B cell (primary cell): Measurements from ENCODE around the gene PRKAB1. TPM values are rescaled to one million over a fixed set of nuclear protein-coding genes. Genes with fewer than 3 reads are reported as not detected.

Source experiments
- ATAC-seq: fragments of 200-7000 bp; cut with Tn5 transposase; one replicate; pipeline ENCODE4 v1.10.0; 2021; ENCODE audit warnings: low read depth, mild to moderate bottlenecking, moderate number of reproducible peaks, moderate library complexity
- CTCF ChIA-PET: fragments of 350-600 bp; sonication (Branson Sonifier 250); formaldehyde crosslinking; loops from one replicate; lab custom pipeline; 2021; ENCODE audit warnings: antibody characterized with exemption, inconsistent platforms; lab: Charles Lee
- POLR2A ChIA-PET: fragments of 350-600 bp; sonication (Branson Sonifier 250); formaldehyde crosslinking; loops from one replicate; lab custom pipeline; 2021; ENCODE audit warnings: antibody characterized with exemption; lab: Charles Lee
- DNase-seq: peaks from one replicate; pipeline ENCODE4 v3.0.0; 2013
- H2AFZ ChIP-seq: 2 replicates; pipeline ENCODE4 v1.6.1; 2012; ENCODE audit warnings: mild to moderate bottlenecking, low read depth, low read length; ENCODE audit not compliant: insufficient read depth, poor library complexity, severe bottlenecking
- H3K27ac ChIP-seq, 2 donors: 1 replicate in 1 of 2; 2 replicates in 1 of 2; pipeline ENCODE4 v1.5.1; 2012 to 2013; ENCODE audit warnings: low read length in 2 of 2, mild to moderate bottlenecking in 2 of 2, moderate library complexity in 1 of 2
- H3K27me3 ChIP-seq, 4 experiments: fragments of 200-600 bp in 1 of 4; sonication (generic) in 1 of 4; replicated peaks in 1 of 4; 1 replicate in 2 of 4; 2 replicates in 2 of 4; pipeline versions ENCODE4 v1.6.1 to v1.7.0; 2013 to 2016; ENCODE audit warnings: low read length in 3 of 4, mild to moderate bottlenecking in 2 of 4, mixed read lengths in 1 of 4, moderate library complexity in 1 of 4; ENCODE audit not compliant: insufficient read depth in 4 of 4, control insufficient read depth in 3 of 4; ENCODE audit errors: control extremely low read depth in 1 of 4
- H3K36me3 ChIP-seq, 2 experiments: replicated peaks in 1 of 2; 1 replicate in 1 of 2; 2 replicates in 1 of 2; pipeline versions ENCODE4 v1.6.1 to v1.7.1; 2013; ENCODE audit warnings: low read length in 1 of 2; ENCODE audit not compliant: insufficient read depth in 2 of 2, control insufficient read depth in 1 of 2; ENCODE audit errors: control extremely low read depth in 1 of 2, extremely low read depth in 1 of 2
- H3K4me1 ChIP-seq, 2 donors: fragments of 200-600 bp in 1 of 2; sonication (generic) in 1 of 2; 1 replicate in 1 of 2; 2 replicates in 1 of 2; pipeline versions ENCODE4 v1.5.1 to v1.6.1; 2013 to 2017; ENCODE audit warnings: low read length in 2 of 2; ENCODE audit not compliant: control insufficient read depth in 2 of 2, insufficient read depth in 2 of 2
- H3K4me2 ChIP-seq: replicated peaks from 2 replicates; pipeline ENCODE3; 2012; ENCODE audit warnings: mild to moderate bottlenecking, low read depth, low read length; ENCODE audit not compliant: poor library complexity, severe bottlenecking
- H3K4me3 ChIP-seq, 5 experiments: fragments of 200-600 bp in 1 of 5; sonication (generic) in 1 of 5; 1 replicate in 3 of 5; 2 replicates in 2 of 5; pipeline versions ENCODE4 v1.5.1 to v1.7.0; 2011 to 2016; ENCODE audit warnings: low read length in 4 of 5, mild to moderate bottlenecking in 4 of 5, low read depth in 2 of 5, control low read depth in 1 of 5, moderate library complexity in 1 of 5; ENCODE audit not compliant: insufficient read depth in 1 of 5; ENCODE audit errors: control extremely low read depth in 1 of 5, extremely low read depth in 1 of 5
- H3K79me2 ChIP-seq: fragments of 200-600 bp; sonication (generic); one replicate; pipeline ENCODE4 v1.6.0; 2016; ENCODE audit warnings: low read length; ENCODE audit not compliant: control insufficient read depth, insufficient read depth
- H3K9ac ChIP-seq: fragments of 200-600 bp; sonication (generic); 2 replicates; pipeline ENCODE4 v1.6.1; 2017; ENCODE audit warnings: mild to moderate bottlenecking, low read length, moderate library complexity
- H3K9me3 ChIP-seq, 3 donors: one replicate each; pipeline versions ENCODE4 v1.6.1 to v1.7.1; 2013; ENCODE audit warnings: low read length in 2 of 3; ENCODE audit not compliant: control insufficient read depth in 2 of 3, insufficient read depth in 1 of 3; ENCODE audit errors: control extremely low read depth in 1 of 3
- H4K20me1 ChIP-seq: 2 replicates; pipeline ENCODE4 v1.6.0; 2012; ENCODE audit warnings: mild to moderate bottlenecking, low read length; ENCODE audit not compliant: insufficient read depth, control insufficient read depth, poor library complexity, severe bottlenecking
- H3K27ac Mint-ChIP-seq: one replicate; pipeline ENCODE4 v1.8.0; 2021; ENCODE audit warnings: mixed read lengths
- H3K27me3 Mint-ChIP-seq: one replicate; pipeline ENCODE4 v1.8.0; 2021; ENCODE audit warnings: mixed read lengths
- H3K4me1 Mint-ChIP-seq: one replicate; pipeline ENCODE4 v1.8.0; 2021; ENCODE audit warnings: mixed read lengths
- H3K4me3 Mint-ChIP-seq: one replicate; pipeline ENCODE4 v1.8.0; 2021; ENCODE audit warnings: mixed read lengths
- H3K9me3 Mint-ChIP-seq: one replicate; pipeline ENCODE4 v1.8.0; 2022; ENCODE audit warnings: mixed read lengths; ENCODE audit not compliant: insufficient read depth
- CTCF ChIP-seq: fragments of 200-600 bp; IDR thresholded peaks from one replicate; pipeline ENCODE4 v1.8.0; 2022; ENCODE audit warnings: antibody characterized with exemption, mild to moderate bottlenecking
- EZH2 ChIP-seq: IDR thresholded peaks from 2 replicates; pipeline ENCODE4 v1.6.1; 2012; ENCODE audit warnings: borderline replicate concordance, low read depth, mild to moderate bottlenecking, moderate library complexity, low read length; ENCODE audit not compliant: insufficient read depth, poor library complexity, severe bottlenecking
- WGBS: methylation state at CpG from one replicate; pipeline ENCODE4 v1.1.5; 2013; ENCODE audit warnings: missing lambda C conversion rate; ENCODE audit not compliant: insufficient coverage; 5-methylcytosine and 5-hydroxymethylcytosine counted together
- intact Hi-C: fragments of 100-400 bp; cut with micrococcal nuclease; formaldehyde crosslinking; loops from one replicate; pipeline ENCODE4 v1.10.0; 2022
- polyA plus RNA-seq: library from polyadenylated mRNA; depleted of rRNA; stranded (reverse); fragments of >200 nt; gene quantifications from 2 replicates; pipeline ENCODE4 v1.2.3, GENCODE V29; 2012
- total RNA-seq, 2 donors: library from RNA; stranded (reverse); fragments of 120-200 nt in 1 of 2; gene quantifications; 1 replicate in 1 of 2; 2 replicates in 1 of 2; pipeline versions ENCODE4 v1.2.3 to v1.2.4, GENCODE V29; 2013 to 2022

Gene PRKAB1
- total and polyA plus RNA-seq, 2 donors (not counting 1 experiment from before 2014, with no cell fraction given) = 36.4 to 56.4 TPM

- peaks cover 23 to 30% of the 10 kb centered on the region in 2 donors for H3K4me1 ChIP-seq
- peaks cover 10% of the 10 kb centered on the region for H3K79me2 ChIP-seq
- H4K20me1 ChIP-seq = no peaks in the 10 kb centered on the region
- no peaks in the 10 kb centered on the region for H3K27me3 ChIP-seq
- no peak overlapping the region for H3K4me3 ChIP-seq
- intact Hi-C loops = no loop called here
- ChIA-PET CTCF (no interaction called here), POLR2A (no interaction called here)
- Mint-ChIP-seq H3K27ac (peak overlapping the region; percentile 17), H3K4me3 (peak overlapping the region; percentile 36), H3K9me3 (no peaks in the 10 kb centered on the region), H3K4me1 (peaks cover 61% of the 10 kb centered on the region), H3K27me3 (no peaks in the 10 kb centered on the region)
- no peak overlapping the region for H3K4me2 ChIP-seq
- peak overlapping the region in 1 of 2 donors; percentile 16 for H3K27ac ChIP-seq
- no peaks in the 10 kb centered on the region for H3K9me3 ChIP-seq
- TF ChIP-seq EZH2 = no peak
- TF ChIP-seq CTCF = no peak
- ATAC-seq = no peak
- peaks cover 16 to 54% of the 10 kb centered on the region in 2 experiments for H3K36me3 ChIP-seq
- no peak overlapping the region for H2AFZ ChIP-seq
- WGBS = 88% methylated on average over 1 of the region's 3 CpGs
- no peak overlapping the region for H3K9ac ChIP-seq
- no peak for DNase-seq
These were observed 3.1 kb downstream of the PRKAB1 start for GRCh38 chr12:119671070-119671469.

DNA sequence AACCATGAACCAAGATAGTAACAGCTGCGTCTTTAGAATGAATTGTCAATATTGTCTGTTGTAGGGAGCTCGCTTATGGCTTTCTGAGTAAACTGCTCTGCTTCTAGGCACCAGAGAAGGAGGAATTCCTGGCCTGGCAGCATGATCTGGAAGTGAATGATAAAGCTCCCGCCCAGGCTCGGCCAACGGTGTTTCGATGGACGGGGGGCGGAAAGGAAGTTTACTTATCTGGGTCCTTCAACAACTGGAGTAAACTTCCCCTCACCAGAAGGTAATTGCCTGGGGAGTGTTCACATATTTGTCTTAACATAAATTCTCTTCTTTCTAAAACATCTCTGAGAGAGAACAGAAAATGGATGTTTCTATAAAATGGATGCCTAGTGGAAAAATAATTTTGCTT is 4.3 kb downstream of the PRKAB1 start:
- Histone ChIP-seq H3K9ac (no peak overlapping the region), H2AFZ (no peak overlapping the region), H3K9me3 (no peaks in the 10 kb centered on the region), H3K4me2 (no peak overlapping the region), H3K27ac (no peak overlapping the region), H3K79me2 (peaks cover 8% of the 10 kb centered on the region), H3K4me3 (no peak overlapping the region), H3K27me3 (no peaks in the 10 kb centered on the region), H3K36me3 (peaks cover 17 to 65% of the 10 kb centered on the region in 2 experiments), H4K20me1 (no peaks in the 10 kb centered on the region), H3K4me1 (peaks cover 12 to 20% of the 10 kb centered on the region in 2 donors)
- H3K27ac Mint-ChIP-seq = no peak overlapping the region
- no peak overlapping the region for H3K4me3 Mint-ChIP-seq
- no peaks in the 10 kb centered on the region for H3K27me3 Mint-ChIP-seq
- TF ChIP-seq CTCF (no peak), EZH2 (no peak)
- POLR2A ChIA-PET = no interaction called here
- intact Hi-C loops = no loop called here
- peaks cover 50% of the 10 kb centered on the region for H3K4me1 Mint-ChIP-seq
- CTCF ChIA-PET = no interaction called here
- H3K9me3 Mint-ChIP-seq = no peaks in the 10 kb centered on the region
- ATAC-seq (no peak), DNase-seq (no peak)
- WGBS = 100% methylated on average over 2 of the region's 8 CpGs
